Smooth muscle cell of the brain vasculature (primary cell): ENCODE measurements around the gene SP1.
A peak's percentile ranks its signal among the peaks of the same experiment; 100 is the strongest.
"Not testable (repeated sequence)": the region's sequence is repeated elsewhere in the genome, so short reads cannot be mapped to it uniquely, and the experiment has no call there.

Source experiments
- DNase-seq: peaks from one replicate; pipeline ENCODE4 v3.0.0-alpha.2; 2012; ENCODE audit warnings: low read depth, low spot score

Gene SP1

DNA sequence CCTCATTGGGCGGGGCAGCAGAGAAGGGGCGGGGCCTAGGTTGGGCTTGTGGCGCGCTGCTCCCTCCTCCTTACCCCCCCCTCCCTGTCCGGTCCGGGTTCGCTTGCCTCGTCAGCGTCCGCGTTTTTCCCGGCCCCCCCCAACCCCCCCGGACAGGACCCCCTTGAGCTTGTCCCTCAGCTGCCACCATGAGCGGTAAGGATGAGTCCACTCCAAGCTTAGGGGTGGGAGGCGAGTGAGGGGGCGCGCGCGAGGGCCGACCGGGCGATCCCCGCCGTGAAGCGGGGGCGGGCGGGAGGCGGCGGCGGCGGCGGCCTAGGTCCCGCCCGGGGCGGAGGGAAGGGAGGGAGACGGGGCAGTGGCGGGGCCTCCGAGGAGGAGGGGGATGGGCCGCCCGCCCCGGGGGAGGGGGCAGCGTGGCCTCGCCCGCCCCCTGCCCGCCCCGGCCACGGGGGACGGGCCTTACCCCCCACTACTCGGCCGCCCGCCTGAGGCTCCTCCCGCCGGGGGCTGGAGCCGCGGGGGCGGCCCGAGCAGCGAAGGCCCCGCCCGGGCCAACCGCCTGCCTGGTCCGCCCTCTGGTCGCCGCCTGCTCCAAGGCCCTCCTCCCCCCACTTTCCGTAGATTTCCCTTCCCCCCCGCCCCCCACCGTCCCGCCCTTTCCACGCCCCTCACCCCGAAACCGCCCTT is at the start of gene SP1:
TSS of gene SP1 (plus strand) at position 73 of the 690 bp plus-strand sequence. CDS start at position 189, 116 bp downstream.
- DNase-seq = peak; percentile 79

- DNase-seq = no peak
Observed at GRCh38 chr12:53330671-53331070, 49.3 kb upstream of the SP1 start.

- not testable (repeated sequence) for DNase-seq
Observed at GRCh38 chr12:53332339-53332738, 47.6 kb upstream of the SP1 start.

GRCh38 chr12:53332744-53333143 is 47.2 kb upstream of the SP1 start:
- DNase-seq = no peak

GRCh38 chr12:53333289-53333688 is 46.7 kb upstream of the SP1 start:
- DNase-seq = no peak

DNA sequence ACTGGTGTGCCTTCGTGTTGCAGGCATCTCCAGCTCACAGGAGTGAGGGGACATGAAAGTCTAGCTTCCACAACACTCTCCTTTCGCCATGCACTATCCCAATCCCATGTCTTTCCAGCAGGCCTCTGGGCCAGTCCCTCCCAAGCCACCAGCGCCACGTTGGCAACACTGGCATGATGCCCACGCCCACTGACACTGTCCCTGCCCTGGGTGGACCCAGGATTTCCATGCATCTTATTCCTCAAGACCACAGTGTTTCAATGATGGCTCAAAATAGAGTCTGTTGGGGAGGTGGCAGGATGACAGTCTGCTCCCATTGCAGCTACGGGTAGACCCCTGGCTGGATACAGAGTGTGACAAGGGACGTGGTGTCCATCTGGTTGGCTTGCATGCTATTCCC is 46.1 kb upstream of the SP1 start:
- DNase-seq = no peak

DNA sequence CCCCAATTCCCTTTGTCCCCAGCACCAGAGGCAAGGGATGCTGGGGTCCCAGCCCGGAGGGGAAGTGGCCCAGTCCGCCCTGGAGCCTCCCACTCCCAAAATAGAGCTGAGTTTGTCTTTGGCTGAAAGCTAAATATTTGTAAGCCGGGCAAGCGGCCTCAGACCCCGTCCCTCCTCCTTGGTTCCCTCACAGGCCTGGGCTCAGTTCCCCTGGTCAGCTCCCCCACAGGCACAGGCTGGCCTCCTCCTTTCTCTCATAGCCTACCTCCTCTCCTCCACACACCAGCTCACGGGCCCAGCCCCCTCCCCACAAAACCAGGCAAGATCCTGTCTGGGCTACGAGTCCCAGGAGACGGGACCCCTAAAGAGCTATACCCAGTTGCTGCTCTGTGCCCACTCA is 45.2 kb upstream of the SP1 start:
- DNase-seq = no peak

DNA sequence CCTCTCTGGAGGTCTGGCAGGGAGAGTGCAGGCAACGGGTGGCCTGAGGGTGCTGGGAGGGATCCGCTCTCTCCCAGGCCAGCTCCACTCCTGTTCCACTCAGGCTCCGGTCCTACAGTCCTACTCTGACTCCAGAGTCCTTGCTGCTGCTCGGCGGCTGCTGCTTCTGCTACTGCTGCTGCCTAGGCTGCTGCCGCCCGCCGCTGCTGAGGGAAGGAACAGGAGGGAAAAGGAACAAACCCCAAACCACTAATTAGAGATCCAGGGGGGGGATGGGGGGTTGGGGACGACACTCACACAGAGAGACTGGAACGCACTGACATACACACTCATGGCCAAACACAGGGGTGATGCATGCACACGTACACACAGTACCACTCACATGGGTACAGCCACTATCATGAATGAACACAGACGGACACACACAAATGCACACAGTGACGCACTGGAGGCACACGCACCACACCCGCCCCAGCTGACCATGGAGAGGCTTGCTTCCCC is 43.7 kb upstream of the SP1 start, which contains the start of gene SP7:
TSS of gene SP7 (minus strand) at position 174 of the 501 bp plus-strand sequence. CDS start 708 bp downstream, outside the sequence.
- no peak for DNase-seq

- DNase-seq = no peak
Observed at GRCh38 chr12:53338017-53338416, 42.0 kb upstream of the SP1 start.

- no peak for DNase-seq
Observed at GRCh38 chr12:53338916-53339315, 41.1 kb upstream of the SP1 start.

GRCh38 chr12:53340398-53340797 is 39.6 kb upstream of the SP1 start:
- no peak for DNase-seq

GRCh38 chr12:53343449-53343848 is 36.5 kb upstream of the SP1 start:
- no peak for DNase-seq

GRCh38 chr12:53343969-53344368 is 36.0 kb upstream of the SP1 start:
- no peak for DNase-seq

- no peak for DNase-seq
Observed at GRCh38 chr12:53344487-53344823, 35.5 kb upstream of the SP1 start.

GRCh38 chr12:53344824-53345485 is 35.0 kb upstream of the SP1 start:
- DNase-seq = no peak

DNA sequence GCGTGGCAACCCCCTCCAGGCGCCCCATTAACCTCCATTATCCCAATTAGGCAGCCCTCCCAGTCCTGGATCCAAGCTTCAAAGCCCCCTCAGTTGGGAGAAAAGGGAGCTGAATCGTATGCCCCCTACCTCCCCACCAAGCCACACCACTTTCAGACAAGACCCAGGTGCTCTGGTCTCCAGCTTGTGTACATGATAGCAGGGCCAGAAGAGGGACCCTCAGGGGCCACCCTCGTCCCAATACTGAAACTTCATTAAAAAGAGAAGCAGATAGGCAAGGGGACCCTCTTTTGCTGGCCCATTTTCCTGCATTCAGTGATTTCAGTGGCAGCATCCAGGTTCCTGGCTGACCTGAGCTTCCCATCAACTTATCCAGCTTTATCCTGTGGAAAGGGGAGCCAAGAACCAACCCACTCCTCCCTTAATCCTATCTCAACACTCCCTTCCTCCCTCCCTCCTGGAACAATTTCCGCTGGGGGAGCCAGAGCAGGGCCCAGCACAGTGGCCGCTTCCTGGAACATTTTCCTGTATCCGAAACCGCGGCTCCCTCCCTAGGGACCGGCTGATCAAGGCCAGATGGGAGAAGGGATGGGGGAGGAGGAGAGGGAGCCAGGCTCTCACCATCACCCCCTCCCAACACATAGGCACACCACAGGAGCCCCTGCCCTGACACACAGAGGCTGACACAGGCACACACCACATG is 34.3 kb upstream of the SP1 start:
- no peak for DNase-seq

GRCh38 chr12:53346491-53346890 is 33.5 kb upstream of the SP1 start:
- DNase-seq = no peak

DNA sequence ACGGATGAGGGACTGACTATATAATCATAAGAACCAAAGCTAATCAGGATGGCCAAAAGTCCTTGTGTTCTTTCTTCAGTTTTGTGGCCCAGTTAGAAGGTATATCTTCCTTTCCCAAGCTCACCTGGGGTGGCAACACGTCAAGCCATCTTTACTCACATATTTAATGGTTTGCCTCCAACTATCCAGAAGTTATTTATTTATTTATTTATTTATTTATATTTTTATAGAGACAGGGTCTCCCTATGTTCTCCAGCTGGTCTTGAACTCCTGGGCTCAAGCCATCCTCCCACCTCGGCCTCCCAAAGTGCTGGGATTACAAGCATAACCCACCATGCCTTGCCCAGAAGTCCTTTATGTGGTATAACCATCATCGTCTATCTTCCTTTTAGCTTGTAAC is 32.1 kb upstream of the SP1 start:
- DNase-seq = no peak

DNA sequence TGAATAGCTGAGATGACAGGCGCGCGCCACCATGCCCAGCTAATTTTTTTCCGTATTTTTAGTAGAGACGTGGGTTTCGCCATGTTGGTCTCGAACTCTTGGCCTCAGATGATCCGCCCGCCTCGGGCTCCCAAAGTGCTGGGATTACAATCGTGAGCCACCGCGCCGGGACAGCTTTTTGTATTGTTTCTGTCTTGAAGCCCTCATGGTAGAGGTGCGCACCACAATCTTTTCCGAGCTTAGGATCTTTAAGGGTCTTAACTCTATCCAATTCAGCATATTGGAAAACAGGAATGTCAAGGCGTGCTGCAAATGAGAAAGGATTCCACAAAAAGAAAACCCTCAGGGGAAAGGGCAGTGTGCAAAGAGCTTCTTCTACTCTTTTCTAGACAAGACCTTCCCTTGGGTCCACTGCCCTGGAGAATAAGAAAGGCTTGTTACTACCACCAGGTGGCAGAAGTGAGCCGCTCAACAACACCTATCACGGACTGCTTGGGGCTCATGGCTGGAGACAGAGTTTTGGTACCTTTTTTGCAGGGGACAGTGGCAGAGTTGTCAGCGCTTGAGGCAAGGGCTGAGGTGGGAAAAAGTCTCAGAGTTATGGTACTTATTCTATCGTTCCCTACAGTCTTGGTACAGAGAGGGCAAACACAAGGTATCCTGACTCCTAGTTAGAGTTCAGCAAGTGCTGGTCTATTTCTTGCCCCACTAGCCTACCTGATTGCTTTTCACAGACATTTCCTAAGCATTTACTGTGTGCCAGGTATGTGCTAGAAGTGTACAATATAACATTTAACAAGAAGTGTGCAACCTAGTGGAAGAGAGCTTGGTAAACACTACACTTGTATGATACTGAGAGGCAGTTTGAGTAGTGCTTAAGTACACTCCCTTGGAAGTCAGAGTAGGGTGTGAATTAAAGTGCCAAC is 27.4 kb upstream of the SP1 start:
- peak; percentile 77 for DNase-seq

- no peak for DNase-seq
Observed at GRCh38 chr12:53353257-53353655, 26.7 kb upstream of the SP1 start.

DNA sequence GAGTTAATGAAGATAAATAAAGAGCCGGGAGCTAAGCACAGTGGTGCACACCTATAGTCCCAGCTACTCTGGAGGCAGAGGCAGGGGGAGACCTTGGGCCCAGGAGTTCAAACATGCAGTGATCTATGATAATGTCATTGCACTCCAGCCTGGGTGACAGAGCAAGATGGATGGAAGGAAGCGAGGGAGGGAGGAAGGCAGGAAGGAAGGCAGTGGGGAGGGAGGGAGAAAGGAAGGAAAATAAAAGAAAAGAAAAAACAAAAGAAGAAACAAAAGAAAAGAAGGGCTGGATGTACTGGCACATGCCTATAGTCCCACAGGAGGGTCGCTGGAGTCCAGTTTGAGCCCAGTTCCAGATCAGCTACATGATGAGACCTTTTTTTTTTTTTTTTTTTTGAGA is 24.9 kb upstream of the SP1 start:
- no peak for DNase-seq
